GM12875 (cell line): ENCODE results near the gene ECEL1.

Source experiments
- H3K4me3 ChIP-seq: one replicate; pipeline ENCODE4 v1.5.1; 2011; ENCODE audit warnings: low read depth, low read length, control low read depth
- CTCF ChIP-seq: IDR thresholded peaks from 2 replicates; pipeline ENCODE4 v1.5.1; 2011; ENCODE audit warnings: low read depth, mild to moderate bottlenecking, control low read depth, inconsistent platforms, low read length, moderate library complexity, borderline replicate concordance; ENCODE audit not compliant: insufficient read depth

Gene ECEL1

GRCh38 chr2:232512602-232513001, 25.0 kb upstream of the ECEL1 start:
- TF ChIP-seq CTCF = no peak
- H3K4me3 ChIP-seq = no peak overlapping the region

GRCh38 chr2:232511336-232511890, 23.8 kb upstream of the ECEL1 start:
- no peak for TF ChIP-seq CTCF

GRCh38 chr2:232508251-232508650, 20.6 kb upstream of the ECEL1 start:
- TF ChIP-seq CTCF = 0 out of 2 replicates have a peak, but pooled peaks have one; percentile 3
- no peak overlapping the region for H3K4me3 ChIP-seq

More at GRCh38 chr2:232511336-232511890, 23.8 kb upstream of the ECEL1 start:
- H3K4me3 ChIP-seq = no peak overlapping the region

- no peak for TF ChIP-seq CTCF
- H3K4me3 ChIP-seq = no peak overlapping the region
Observed at GRCh38 chr2:232506709-232507108, 19.1 kb upstream of the ECEL1 start.

- no peak overlapping the region for H3K4me3 ChIP-seq
- TF ChIP-seq CTCF = no peak
Observed at GRCh38 chr2:232505856-232506255, 18.2 kb upstream of the ECEL1 start.

- H3K4me3 ChIP-seq = no peak overlapping the region
- no peak for TF ChIP-seq CTCF
Observed at GRCh38 chr2:232504438-232504837, 16.8 kb upstream of the ECEL1 start.

- H3K4me3 ChIP-seq = no peak overlapping the region
- TF ChIP-seq CTCF = no peak
Observed at GRCh38 chr2:232503809-232504323, 16.2 kb upstream of the ECEL1 start.
